IPS-NIHi7 (cell line): ENCODE results near the gene FAM168A.
"Not testable (repeated sequence)": the region's sequence is repeated elsewhere in the genome, so short reads cannot be mapped to it uniquely, and the experiment has no call there.

Experiments used
- DNase-seq: peaks from one replicate; pipeline ENCODE4 v3.0.0; 2012; ENCODE audit warnings: mixed read lengths; ENCODE audit errors: extremely low spot score

Gene FAM168A

GRCh38 chr11:73468590-73469161 lies 129.2 kb downstream of the FAM168A start:
- DNase-seq, result no peak

GRCh38 chr11:73467505-73467904 lies 130.4 kb downstream of the FAM168A start:
- no peak for DNase-seq

GRCh38 chr11:73466643-73467042 lies 131.3 kb downstream of the FAM168A start:
- no peak for DNase-seq

GRCh38 chr11:73465871-73466270 lies 132.0 kb downstream of the FAM168A start:
- no peak for DNase-seq

GRCh38 chr11:73465023-73465675 lies 132.8 kb downstream of the FAM168A start:
- no peak for DNase-seq

GRCh38 chr11:73464347-73464746 lies 133.6 kb downstream of the FAM168A start:
- DNase-seq, result no peak

- DNase-seq, result no peak
Observed at GRCh38 chr11:73463359-73463758, 134.6 kb downstream of the FAM168A start.

- no peak for DNase-seq
Observed at GRCh38 chr11:73461964-73462363, 135.9 kb downstream of the FAM168A start.

GRCh38 chr11:73461335-73461840 lies 136.5 kb downstream of the FAM168A start:
- no peak for DNase-seq

GRCh38 chr11:73458201-73458600 lies 139.7 kb downstream of the FAM168A start:
- DNase-seq, result no peak

- no peak for DNase-seq
Observed at GRCh38 chr11:73454987-73455386, 142.9 kb downstream of the FAM168A start.

- DNase-seq, result no peak
Observed at GRCh38 chr11:73453562-73453961, 144.3 kb downstream of the FAM168A start.

- no peak for DNase-seq
Observed at GRCh38 chr11:73452726-73453125, 145.2 kb downstream of the FAM168A start.

- DNase-seq, result no peak
Observed at GRCh38 chr11:73451896-73452295, 146.0 kb downstream of the FAM168A start.

GRCh38 chr11:73446766-73447165 lies 151.1 kb downstream of the FAM168A start:
- DNase-seq, result no peak

- no peak for DNase-seq
Observed at GRCh38 chr11:73445980-73446379, 151.9 kb downstream of the FAM168A start.

GRCh38 chr11:73439002-73439843 lies 158.7 kb downstream of the FAM168A start:
- DNase-seq, result no peak

- not testable (repeated sequence) for DNase-seq
Observed at GRCh38 chr11:73436859-73437258, 161.1 kb downstream of the FAM168A start.

GRCh38 chr11:73431396-73431795 lies 166.5 kb downstream of the FAM168A start:
- DNase-seq, result no peak

- no peak for DNase-seq
Observed at GRCh38 chr11:73430326-73430725, 167.6 kb downstream of the FAM168A start.

GRCh38 chr11:73429121-73429750 lies 168.7 kb downstream of the FAM168A start:
- no peak for DNase-seq

GRCh38 chr11:73428699-73429098 lies 169.2 kb downstream of the FAM168A start:
- DNase-seq, result no peak
